Adrenal gland (tissue), 12 donors: Measurements from ENCODE around the gene SOWAHC. TPM values are rescaled to one million over a fixed set of nuclear protein-coding genes. Genes with fewer than 3 reads are reported as not detected.
"Not testable (repeated sequence)": the region's sequence is repeated elsewhere in the genome, so short reads cannot be mapped to it uniquely, and the experiment has no call there.

ENCODE experiments used
- DNase-seq, 7 donors: peaks; one replicate each; pipeline ENCODE4 v3.0.0-alpha.2; 2019 to 2020
- H3K27ac ChIP-seq, 5 donors: fragments of 200-600 bp; sonication (generic) in 4 of 5; 1 replicate in 3 of 5; 2 replicates in 2 of 5; pipeline versions ENCODE4 v1.5.1 to v1.8.0; 2016 to 2020; ENCODE audit warnings: mild to moderate bottlenecking in 1 of 5
- H3K27me3 ChIP-seq: fragments of 200-600 bp; 2 replicates; pipeline ENCODE4 v1.8.0; 2021
- H3K36me3 ChIP-seq, 2 donors: fragments of 200-600 bp; replicated peaks in 1 of 2; 1 replicate in 1 of 2; 2 replicates in 1 of 2; pipeline versions ENCODE4 v1.5.1 to v1.8.0; 2018 to 2022
- H3K4me1 ChIP-seq, 2 donors: fragments of 200-600 bp; replicated peaks in 1 of 2; 1 replicate in 1 of 2; 2 replicates in 1 of 2; pipeline versions ENCODE4 v1.5.1 to v1.8.0; 2018 to 2021
- H3K4me3 ChIP-seq, 4 donors: fragments of 200-600 bp; sonication (generic) in 3 of 4; one replicate each; pipeline ENCODE4 v1.5.1; 2016 to 2018
- H3K9me3 ChIP-seq, 3 donors: fragments of 200-600 bp; sonication (generic) in 1 of 3; replicated peaks in 1 of 3; 1 replicate in 2 of 3; 2 replicates in 1 of 3; pipeline versions ENCODE4 v1.5.1 to v1.8.0; 2016 to 2021
- CTCF ChIP-seq, 6 experiments: fragments of 450-650 bp in 4 of 6; fragments of 200-600 bp in 2 of 6; sonication (generic) in 1 of 6; IDR thresholded peaks; 1 replicate in 5 of 6; 2 replicates in 1 of 6; pipeline versions ENCODE4 v1.5.1 to v1.8.0; 2016 to 2021; ENCODE audit warnings: antibody characterized with exemption in 6 of 6, mild to moderate bottlenecking in 2 of 6, moderate library complexity in 1 of 6
- POLR2A ChIP-seq, 2 donors: fragments of 450-650 bp; IDR thresholded peaks; one replicate each; pipeline ENCODE4 v1.6.1; 2017; ENCODE audit warnings: antibody characterized with exemption in 2 of 2, mild to moderate bottlenecking in 2 of 2, moderate library complexity in 1 of 2
- WGBS, 4 donors: extraction: QIAGEN DNeasy Blood & Tissue Kit in 2 of 4; methylation state at CpG; one replicate each; pipeline versions ENCODE4 v1.1.5 to v1.1.7; 2013 to 2017; 5-methylcytosine and 5-hydroxymethylcytosine counted together
- intact Hi-C, 2 donors: fragments of 100-400 bp; cut with DNase I; formaldehyde crosslinking; loops; one replicate each; pipeline versions ENCODE4 v1.14.1 to v1.15.0; 2022 to 2023
- polyA plus RNA-seq, 3 donors: library from polyadenylated mRNA; stranded (reverse); fragments of 200-250 nt in 2 of 3; fragments of 350-450 nt in 1 of 3; fragmentation: Illumina TruSeq in 1 of 3; extraction: RNeasy Lipid Tissue Mini Kit (QIAGEN cat#74804) in 1 of 3; gene quantifications; one replicate each; pipeline ENCODE4 v1.2.3, GENCODE V29; 2013 to 2014
- total RNA-seq, 9 donors: library from RNA; depleted of rRNA in 4 of 9; stranded (reverse); fragments of >200 nt in 4 of 9; fragments of 120-200 nt in 1 of 9; fragmentation: NEBNext Ultra II Directional in 1 of 9; extraction: Animal tissue kit (Norgen Biotek cat#: 25700) in 1 of 9; gene quantifications; one replicate each; pipeline versions ENCODE4 v1.1.0 to v1.2.4, GENCODE V29; 2013 to 2023
- donor health status: healthy with polysubstance abuse.
- donor health status: Bipolar disorder and iron deficiency.
- donor health status: DM: yes; HTN: yes; CAD: no.
- donor health status: DM: no; HTN: no; CAD: no.
- donor health status: DM: no; HTN: no; CAD: no.
- donor health status: DM: yes; HTN: yes; CAD: no.

The SOWAHC gene
- total and polyA plus RNA-seq, 12 donors: 2.2 to 15.5 (median 7.6) TPM

GRCh38 chr2:109623923-109624322 is 9.8 kb downstream of the SOWAHC start:
- 94 to 97% (median 96%) methylated on average over 4 of the region's 4 CpGs for WGBS, 4 donors
- no peaks in the 10 kb centered on the region for H3K9me3 ChIP-seq
- no peak overlapping the region for H3K27ac ChIP-seq
- no peak overlapping the region for H3K4me3 ChIP-seq
- no peak for DNase-seq
- no peaks in the 10 kb centered on the region for H3K4me1 ChIP-seq
- intact Hi-C loops: loop anchor here (10.0 kb wide), 2 partner anchors 61 to 69 kb away; no protein-coding TSS in a partner anchor
- no peaks in the 10 kb centered on the region for H3K27me3 ChIP-seq
- TF ChIP-seq POLR2A (IDR thresholded peaks at IDR 0.05): no peak
- TF ChIP-seq CTCF (IDR thresholded peaks at IDR 0.05): no peak
- H3K36me3 ChIP-seq: no peaks in the 10 kb centered on the region

- Histone ChIP-seq H3K36me3 (no peaks in the 10 kb centered on the region), H3K4me1 (no peaks in the 10 kb centered on the region), H3K27ac (no peak overlapping the region), H3K9me3 (no peaks in the 10 kb centered on the region), H3K4me3 (no peak overlapping the region), H3K27me3 (no peaks in the 10 kb centered on the region)
- WGBS, 4 donors: 76 to 92% (median 80%) methylated on average over 4 of the region's 4 CpGs
- TF ChIP-seq POLR2A (IDR thresholded peaks at IDR 0.05) (no peak), CTCF (IDR thresholded peaks at IDR 0.05) (no peak)
- DNase-seq: no peak
- intact Hi-C loops: loop anchor here (10.0 kb wide), 2 partner anchors 60 to 70 kb away; no protein-coding TSS in a partner anchor
Observed at GRCh38 chr2:109624339-109624738, 10.2 kb downstream of the SOWAHC start.

- H3K27me3 ChIP-seq, H3K4me1 ChIP-seq, H3K4me3 ChIP-seq, H3K9me3 ChIP-seq, H3K36me3 ChIP-seq, H3K27ac ChIP-seq, DNase-seq: not testable (repeated sequence)
- 81 to 91% (median 87%) methylated on average over 7 of the region's 7 CpGs for WGBS, 4 donors
- intact Hi-C loops: loop anchor here (10.0 kb wide), 2 partner anchors 56 to 74 kb away; no protein-coding TSS in a partner anchor
Observed at GRCh38 chr2:109628321-109628720, 14.2 kb downstream of the SOWAHC start.

- Histone ChIP-seq H3K4me3 (no peak overlapping the region), H3K36me3 (no peaks in the 10 kb centered on the region), H3K4me1 (no peaks in the 10 kb centered on the region), H3K9me3 (no peaks in the 10 kb centered on the region), H3K27me3 (no peaks in the 10 kb centered on the region), H3K27ac (no peak overlapping the region)
- intact Hi-C loops: loop anchor here (10.0 kb wide), 2 partner anchors 55 to 75 kb away; no protein-coding TSS in a partner anchor
- DNase-seq: no peak
- WGBS, 4 donors: 70 to 91% (median 80%) methylated on average over 3 of the region's 3 CpGs
- TF ChIP-seq CTCF (IDR thresholded peaks at IDR 0.05): no peak
- no peak for TF ChIP-seq POLR2A (IDR thresholded peaks at IDR 0.05)
Observed at GRCh38 chr2:109629867-109630266, 15.7 kb downstream of the SOWAHC start.
